ENCODE data around the gene WBP1L.

Gene WBP1L

DNA sequence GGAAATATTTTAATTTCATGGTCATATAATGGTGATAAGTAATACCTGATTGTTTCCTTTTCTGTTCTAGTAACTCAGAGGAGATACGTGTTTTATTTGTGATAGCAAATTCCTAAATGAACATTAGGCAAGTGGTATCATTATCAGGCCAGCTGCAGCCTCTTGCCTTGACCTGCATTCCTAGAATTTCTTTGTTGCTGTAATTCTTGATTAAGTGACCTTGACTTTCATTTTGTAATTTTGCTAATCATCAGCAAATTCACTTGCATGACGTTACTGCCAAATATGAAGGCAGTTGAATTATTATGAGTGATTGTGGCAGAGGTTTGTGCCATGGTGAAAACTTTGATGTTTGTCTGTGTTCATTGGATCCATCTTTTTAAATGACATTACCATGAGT lies 119.9 kb downstream of the WBP1L start:
- H3K4me3 Mint-ChIP-seq, result no peak overlapping the region
- H3K4me1 Mint-ChIP-seq, result peaks cover 7% of the 10 kb centered on the region
- peaks cover 21% of the 10 kb centered on the region for H3K36me3 Mint-ChIP-seq (ENCODE audit: low read depth)
- DNase-seq, result no peak
- no peaks in the 10 kb centered on the region for H3K9me3 Mint-ChIP-seq
- TF ChIP-seq, protein P1, sequence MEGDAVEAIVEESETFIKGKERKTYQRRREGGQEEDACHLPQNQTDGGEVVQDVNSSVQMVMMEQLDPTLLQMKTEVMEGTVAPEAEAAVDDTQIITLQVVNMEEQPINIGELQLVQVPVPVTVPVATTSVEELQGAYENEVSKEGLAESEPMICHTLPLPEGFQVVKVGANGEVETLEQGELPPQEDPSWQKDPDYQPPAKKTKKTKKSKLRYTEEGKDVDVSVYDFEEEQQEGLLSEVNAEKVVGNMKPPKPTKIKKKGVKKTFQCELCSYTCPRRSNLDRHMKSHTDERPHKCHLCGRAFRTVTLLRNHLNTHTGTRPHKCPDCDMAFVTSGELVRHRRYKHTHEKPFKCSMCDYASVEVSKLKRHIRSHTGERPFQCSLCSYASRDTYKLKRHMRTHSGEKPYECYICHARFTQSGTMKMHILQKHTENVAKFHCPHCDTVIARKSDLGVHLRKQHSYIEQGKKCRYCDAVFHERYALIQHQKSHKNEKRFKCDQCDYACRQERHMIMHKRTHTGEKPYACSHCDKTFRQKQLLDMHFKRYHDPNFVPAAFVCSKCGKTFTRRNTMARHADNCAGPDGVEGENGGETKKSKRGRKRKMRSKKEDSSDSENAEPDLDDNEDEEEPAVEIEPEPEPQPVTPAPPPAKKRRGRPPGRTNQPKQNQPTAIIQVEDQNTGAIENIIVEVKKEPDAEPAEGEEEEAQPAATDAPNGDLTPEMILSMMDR (IDR thresholded peaks at IDR 0.05), result no peak
- H3K27me3 Mint-ChIP-seq (ENCODE audit: low read depth, poor library complexity), result peaks cover 4% of the 10 kb centered on the region
- H3K27ac Mint-ChIP-seq, result no peak overlapping the region

GRCh38 chr10:102865620-102866019 lies 121.9 kb downstream of the WBP1L start:
- H3K27me3 Mint-ChIP-seq (ENCODE audit: low read depth, poor library complexity), result peaks cover 4% of the 10 kb centered on the region
- H3K4me1 Mint-ChIP-seq, result peaks cover 17% of the 10 kb centered on the region
- H3K9me3 Mint-ChIP-seq, result no peaks in the 10 kb centered on the region
- TF ChIP-seq, protein P1 (IDR thresholded peaks at IDR 0.05), result no peak
- peaks cover 12% of the 10 kb centered on the region for H3K36me3 Mint-ChIP-seq (ENCODE audit: low read depth)
- no peak overlapping the region for H3K4me3 Mint-ChIP-seq
- H3K27ac Mint-ChIP-seq, result no peak overlapping the region
- no peak for DNase-seq

Measured in nephron progenitor cell (in vitro differentiated cells).